Stimulated activated CD4-positive, alpha-beta T cell treated with anti-CD3 and anti-CD28 coated beads, Interleukin-1b, Interleukin-23, amount 100 ng/mL, for 48 hours (primary cell): ENCODE measurements around the gene HAGHL.

Experiments used
- DNase-seq: peaks from one replicate; pipeline ENCODE4 v3.0.0-alpha.2; 2020

Gene HAGHL

DNA sequence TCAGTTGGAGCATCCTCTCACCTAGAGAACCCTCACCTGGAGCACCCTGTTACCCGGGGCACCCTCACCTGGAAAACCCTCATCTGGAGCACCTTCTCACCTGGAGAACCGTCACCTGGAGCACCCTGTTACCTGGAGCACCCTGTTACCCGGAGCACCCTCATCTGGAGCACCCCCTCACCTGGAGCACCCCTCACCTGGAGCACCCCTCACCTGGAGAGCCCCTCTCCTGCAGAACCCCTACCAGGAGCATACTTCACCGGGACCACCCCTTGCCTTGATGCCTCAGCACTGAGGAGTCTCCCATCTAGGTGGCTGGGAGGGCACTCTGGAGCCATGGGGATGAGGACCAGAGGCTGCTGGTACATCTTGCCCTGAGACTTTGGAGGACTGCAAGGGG, 17.9 kb upstream of the HAGHL start:
- no peak for DNase-seq

GRCh38 chr16:709566-710499, 17.1 kb upstream of the HAGHL start:
- DNase-seq, result no peak

DNA sequence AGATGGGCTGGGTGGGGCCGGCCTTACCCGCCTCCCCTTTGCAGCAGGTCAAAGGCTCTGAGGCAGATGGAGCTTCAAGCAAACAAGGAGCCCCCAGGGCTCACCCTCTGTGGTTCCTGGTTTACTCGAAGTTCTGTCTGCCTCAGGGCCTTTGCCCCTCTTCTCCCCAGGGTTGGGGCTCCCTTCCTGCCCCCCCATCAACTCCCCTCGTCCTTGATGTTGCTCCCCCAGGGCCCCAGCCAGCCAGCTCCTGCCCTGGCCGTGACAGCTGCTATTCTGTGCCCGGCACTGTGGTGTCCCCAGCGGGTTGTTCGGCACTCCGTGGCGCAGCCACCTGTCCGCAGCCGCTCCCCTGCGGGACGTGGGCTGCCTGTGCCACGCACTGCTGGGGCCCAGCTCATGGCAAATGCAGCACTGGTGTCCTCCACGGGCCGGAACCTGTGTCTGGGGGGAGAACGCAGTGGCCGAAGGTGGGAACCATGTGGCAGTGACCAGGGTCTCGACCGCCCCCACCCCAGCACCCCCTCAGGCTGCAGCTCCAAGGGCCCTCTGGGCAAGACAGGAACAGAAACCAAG, 16.3 kb upstream of the HAGHL start:
- DNase-seq, result no peak

DNA sequence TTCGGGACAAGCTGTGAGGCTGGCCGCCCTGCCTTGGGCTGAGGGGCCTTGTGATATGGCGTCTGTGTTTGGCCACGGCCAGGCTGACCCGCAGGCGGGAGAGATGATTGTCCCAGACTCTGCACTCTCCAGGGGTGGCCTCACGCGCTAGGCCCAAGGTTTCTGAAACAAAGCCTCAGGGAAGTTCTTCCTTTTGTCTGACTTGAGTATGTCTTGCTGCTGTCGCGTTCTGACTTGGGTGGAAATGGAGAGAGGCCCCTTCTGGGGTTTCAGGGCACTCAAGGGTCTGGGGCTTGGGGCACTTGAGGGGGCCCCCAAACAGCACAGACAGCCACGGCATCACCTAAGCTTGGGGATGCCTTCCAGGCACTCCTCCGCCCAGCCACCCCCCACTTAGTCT, 15.8 kb upstream of the HAGHL start:
- DNase-seq, result no peak

DNA sequence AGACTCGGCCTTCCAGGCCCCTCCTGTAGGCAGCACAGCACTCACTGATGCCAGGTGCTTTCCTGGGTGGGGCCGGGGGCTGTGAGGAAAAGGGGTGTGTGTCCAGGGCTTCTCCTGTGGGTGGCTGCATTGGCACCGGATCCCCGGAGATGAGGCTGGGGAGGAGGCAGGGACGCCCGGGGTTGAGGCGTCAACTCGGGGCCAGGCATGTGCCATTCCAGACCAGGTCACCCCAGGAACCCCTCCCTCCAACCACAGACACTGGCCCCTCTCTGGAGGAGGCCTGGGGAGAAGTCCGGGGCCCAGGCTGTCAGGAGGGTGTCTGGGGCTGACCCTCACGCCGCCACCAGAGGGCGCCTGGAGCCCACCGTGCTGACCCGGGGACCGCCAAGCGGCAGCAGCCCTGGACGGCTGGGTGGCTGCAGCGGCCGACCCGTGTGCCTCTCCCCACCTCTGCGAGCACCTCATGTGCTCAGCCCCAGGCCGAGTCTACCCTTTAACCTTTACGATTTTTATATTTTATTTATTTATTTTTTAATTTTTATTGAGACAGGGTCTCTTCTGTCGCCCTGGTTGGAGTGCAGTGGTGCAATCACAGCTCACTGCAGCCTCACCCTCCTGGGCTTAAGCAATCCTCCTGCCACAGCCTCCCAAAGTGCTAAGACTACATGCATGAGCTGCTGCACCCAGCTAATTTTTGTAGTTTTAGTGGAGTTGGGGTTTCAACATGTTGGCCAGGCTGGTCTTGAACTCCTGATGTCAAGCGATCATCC, 15.2 kb upstream of the HAGHL start:
- DNase-seq, result peak; percentile 73

DNA sequence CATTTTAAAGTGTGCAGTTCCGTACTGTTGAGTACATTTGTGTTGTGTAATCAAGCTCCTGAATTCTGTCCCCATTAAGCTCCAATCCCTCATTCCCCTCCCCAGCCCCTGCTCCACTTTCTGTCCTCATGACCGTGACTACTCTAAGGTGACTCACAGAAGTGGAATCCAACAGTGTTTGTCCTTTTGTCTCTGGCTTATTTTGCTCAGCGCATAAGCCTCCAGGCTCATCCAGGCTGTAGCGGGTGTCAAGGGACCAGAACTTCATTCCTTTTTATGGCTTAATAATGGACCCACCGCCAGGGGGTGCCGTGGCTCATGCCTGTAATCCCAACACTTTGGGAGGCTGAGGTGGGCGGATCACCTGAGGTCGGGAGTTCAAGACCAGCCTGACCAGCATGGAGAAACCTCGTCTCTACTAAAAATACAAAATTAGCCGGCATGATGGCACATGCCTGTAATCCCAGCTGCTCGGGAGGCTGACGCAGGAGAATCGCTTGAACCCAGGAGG, 14.1 kb upstream of the HAGHL start:
- peak; percentile 70 for DNase-seq

GRCh38 chr16:714079-714478, 12.8 kb upstream of the HAGHL start:
- no peak for DNase-seq

- DNase-seq, result peak; percentile 85
Measured at GRCh38 chr16:714558-715476, 12.1 kb upstream of the HAGHL start, which contains the start of gene METRN. TSS of gene METRN (plus strand) at chr16:715118. CDS start at chr16:715290, 172 bp downstream.

GRCh38 chr16:715477-716199, 11.3 kb upstream of the HAGHL start:
- no peak for DNase-seq

- DNase-seq, result no peak
Measured at GRCh38 chr16:716200-716568, 10.7 kb upstream of the HAGHL start.

DNA sequence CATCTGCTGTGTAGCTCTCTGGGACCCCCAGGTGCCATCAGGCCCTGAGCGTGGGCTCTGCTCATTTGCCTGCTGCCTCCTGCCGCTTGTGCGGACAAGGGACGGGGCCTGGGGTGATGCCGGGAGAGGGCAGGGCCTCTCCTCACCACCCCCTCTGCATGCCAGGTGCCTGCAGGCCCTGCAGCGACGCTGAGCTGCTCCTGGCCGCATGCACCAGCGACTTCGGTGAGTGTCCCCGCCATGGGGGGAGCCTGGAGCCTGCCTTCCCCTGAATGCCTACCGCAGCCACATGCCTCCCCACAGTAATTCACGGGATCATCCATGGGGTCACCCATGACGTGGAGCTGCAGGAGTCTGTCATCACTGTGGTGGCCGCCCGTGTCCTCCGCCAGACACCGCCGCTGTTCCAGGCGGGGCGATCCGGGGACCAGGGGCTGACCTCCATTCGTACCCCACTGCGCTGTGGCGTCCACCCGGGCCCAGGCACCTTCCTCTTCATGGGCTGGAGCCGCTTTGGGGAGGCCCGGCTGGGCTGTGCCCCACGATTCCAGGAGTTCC, 10.1 kb upstream of the HAGHL start:
- DNase-seq, result no peak

DNA sequence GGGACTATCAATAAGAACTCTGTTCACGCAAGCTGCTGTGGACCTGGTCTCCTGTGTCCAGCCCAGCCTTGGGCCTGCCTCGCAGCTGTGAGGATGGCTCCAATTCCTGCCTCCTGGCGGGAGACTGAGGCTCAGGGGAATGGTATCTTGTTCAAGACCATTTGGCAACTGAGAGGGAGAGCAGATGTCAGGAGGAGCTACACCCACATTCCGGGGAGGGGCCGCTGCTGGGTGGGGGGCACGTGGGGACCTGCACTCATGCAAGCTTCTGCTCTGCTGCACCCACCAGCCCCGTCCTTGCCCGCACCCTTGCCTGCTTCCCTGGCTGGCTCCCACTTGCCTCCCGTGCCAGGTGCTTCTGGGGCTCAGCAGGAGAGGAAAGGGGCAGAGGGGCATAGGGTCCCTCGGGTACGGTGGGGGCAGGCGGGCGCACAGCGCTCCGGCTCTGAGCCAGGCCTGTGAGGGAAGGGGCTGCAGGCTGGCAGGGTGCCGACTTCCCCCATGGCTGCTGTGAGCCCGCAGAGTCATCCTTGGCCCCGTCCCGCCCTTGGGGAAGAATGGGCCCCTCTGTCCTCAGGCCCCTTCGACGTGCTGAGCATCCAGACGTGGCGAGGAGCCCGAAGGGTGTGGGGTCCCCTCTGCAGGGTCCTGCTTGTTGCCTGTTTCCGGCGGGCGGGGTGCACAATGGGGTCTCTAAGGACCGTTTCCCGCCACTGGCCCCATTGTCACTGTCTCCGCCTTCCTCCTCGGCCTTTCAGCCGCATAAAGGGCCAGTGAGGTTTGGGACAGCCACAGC, 9.3 kb upstream of the HAGHL start:
- DNase-seq, result no peak

DNA sequence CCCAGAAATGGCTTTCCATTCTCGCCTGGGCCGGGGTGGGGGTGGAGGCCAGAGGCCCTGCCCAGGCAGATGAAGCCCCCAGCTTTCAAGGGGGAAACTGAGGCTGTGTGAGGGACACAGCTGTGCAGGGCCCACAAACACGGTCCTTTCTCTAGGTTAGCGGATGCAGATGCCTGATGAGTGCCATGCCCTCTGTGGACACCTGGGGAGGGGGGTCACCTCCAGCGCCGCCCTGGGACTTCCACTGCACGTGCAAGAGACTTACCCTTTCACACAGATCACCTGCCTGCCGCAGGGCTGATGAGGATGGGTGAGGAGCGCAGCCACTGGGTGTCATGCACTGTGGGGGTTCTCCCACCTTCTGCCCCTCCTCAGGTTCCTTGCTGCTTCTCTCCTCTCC, 8.5 kb upstream of the HAGHL start:
- no peak for DNase-seq

- DNase-seq, result no peak
Measured at GRCh38 chr16:718922-719321, 8.0 kb upstream of the HAGHL start.

GRCh38 chr16:719815-720446, 7.0 kb upstream of the HAGHL start:
- no peak for DNase-seq

DNA sequence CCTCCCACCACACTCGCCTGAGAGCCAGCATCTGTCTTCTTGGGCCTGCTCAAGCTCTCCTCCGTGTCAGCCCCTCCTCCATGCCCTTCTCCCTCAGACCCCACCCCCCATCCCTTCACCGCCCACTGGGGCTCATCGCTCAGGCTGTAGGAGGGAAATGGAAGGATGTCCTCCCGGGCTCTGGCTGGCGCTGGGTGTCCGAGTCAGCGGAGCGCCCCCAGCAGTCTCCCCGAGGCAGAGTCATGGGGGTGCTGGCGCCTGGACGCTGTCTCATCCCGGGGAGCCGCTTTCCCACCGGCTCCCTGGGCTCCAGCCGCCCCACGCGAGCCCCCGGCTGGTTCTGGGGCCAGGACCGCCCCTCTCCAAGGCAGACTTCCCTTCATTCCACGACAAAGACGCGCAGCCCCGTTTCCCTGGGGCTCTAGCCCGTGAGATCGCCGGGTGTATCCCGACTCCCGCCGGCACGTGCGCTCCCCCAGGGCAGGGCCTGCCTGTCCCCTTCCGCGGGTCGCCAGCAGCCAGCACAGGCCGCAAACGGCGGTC, 6.4 kb upstream of the HAGHL start:
- peak; percentile 46 for DNase-seq

GRCh38 chr16:720990-721764, 5.7 kb upstream of the HAGHL start, which contains the start of gene ANTKMT:
TSS of gene ANTKMT (plus strand) at chr16:721146. CDS start at chr16:721275, 129 bp downstream.
- DNase-seq, result peak; percentile 77

GRCh38 chr16:721765-722540, 5.0 kb upstream of the HAGHL start:
- no peak for DNase-seq
